NCI-H128 (cell line): ENCODE measurements around the gene FANCM.
A peak's percentile ranks its signal among the peaks of the same experiment; 100 is the strongest.

Experiments used
- DNase-seq: peaks from one replicate; lab custom pipeline; 2025; ENCODE audit not compliant: unreplicated experiment; lab: John Stamatoyannopoulos, UW

Gene FANCM

GRCh38 chr14:45135659-45136395 is at the start of gene FANCM:
Gene FANCM, plus strand, starts transcription at chr14:45135930. Its CDS starts 102 bp downstream, at chr14:45136032.
- peak; percentile 96 for DNase-seq

- no peak for DNase-seq
Observed at GRCh38 chr14:45089813-45090212, 45.9 kb upstream of the FANCM start.

- DNase-seq, result no peak
Observed at GRCh38 chr14:45091710-45092109, 44.0 kb upstream of the FANCM start.

GRCh38 chr14:45094275-45094674 is 41.5 kb upstream of the FANCM start:
- DNase-seq, result no peak

- no peak for DNase-seq
Observed at GRCh38 chr14:45095143-45095542, 40.6 kb upstream of the FANCM start.

- no peak for DNase-seq
Observed at GRCh38 chr14:45096218-45096617, 39.5 kb upstream of the FANCM start.

GRCh38 chr14:45103806-45104205 is 31.9 kb upstream of the FANCM start:
- no peak for DNase-seq

GRCh38 chr14:45104561-45104960 is 31.2 kb upstream of the FANCM start:
- DNase-seq, result no peak

GRCh38 chr14:45112896-45113781 is 22.6 kb upstream of the FANCM start:
- DNase-seq, result no peak

GRCh38 chr14:45114327-45114726 is 21.4 kb upstream of the FANCM start:
- DNase-seq, result no peak

GRCh38 chr14:45118594-45118993 is 17.1 kb upstream of the FANCM start:
- DNase-seq, result no peak

- DNase-seq, result no peak
Observed at GRCh38 chr14:45120096-45120495, 15.6 kb upstream of the FANCM start.

- DNase-seq, result no peak
Observed at GRCh38 chr14:45123271-45123670, 12.5 kb upstream of the FANCM start.

- DNase-seq, result no peak
Observed at GRCh38 chr14:45125754-45126153, 10.0 kb upstream of the FANCM start.

GRCh38 chr14:45128963-45129629 is 6.6 kb upstream of the FANCM start:
- no peak for DNase-seq

- DNase-seq, result no peak
Observed at GRCh38 chr14:45133683-45134050, 2.1 kb upstream of the FANCM start.

- DNase-seq, result peak; percentile 95
Observed at GRCh38 chr14:45134051-45134958, 1.4 kb upstream of the FANCM start, which contains the start of gene FKBP3. Gene FKBP3, minus strand, starts transcription at chr14:45134481. Its CDS starts 25 bp downstream, at chr14:45134456.

- no peak for DNase-seq
Observed at GRCh38 chr14:45135156-45135555, 574 bp upstream of the FANCM start.

GRCh38 chr14:45136399-45136798 is 669 bp downstream of the FANCM start:
- no peak for DNase-seq

- DNase-seq, result no peak
Observed at GRCh38 chr14:45140661-45141187, 5.0 kb downstream of the FANCM start.
